Activated naive CD4-positive, alpha-beta T cell treated with anti-CD3 and anti-CD28 coated beads, Interleukin-2, amount 10 ng/mL, durations not matched to agents 7 days and 5 days (primary cell): ENCODE data around the gene C19orf44.
"Not testable (repeated sequence)": the region's sequence is repeated elsewhere in the genome, so short reads cannot be mapped to it uniquely, and the experiment has no call there.

Experiments used
- CTCF ChIA-PET: fragments of 350-600 bp; sonication (Branson Sonifier 250); formaldehyde crosslinking; loops from one replicate; lab custom pipeline; 2021; ENCODE audit warnings: antibody characterized with exemption; lab: Charles Lee
- DNase-seq: peaks from one replicate; pipeline ENCODE4 v3.0.0-alpha.2; 2020
- H3K27ac Mint-ChIP-seq: one replicate; pipeline ENCODE4 v1.8.0; 2021; ENCODE audit warnings: mild to moderate bottlenecking, moderate library complexity, mixed read lengths
- H3K27me3 Mint-ChIP-seq: one replicate; pipeline ENCODE4 v1.8.0; 2021; ENCODE audit warnings: mild to moderate bottlenecking, mixed read lengths
- H3K36me3 Mint-ChIP-seq: one replicate; pipeline ENCODE4 v1.8.0; 2021; ENCODE audit warnings: mixed read lengths
- H3K4me1 Mint-ChIP-seq: one replicate; pipeline ENCODE4 v1.8.0; 2021; ENCODE audit warnings: mixed read lengths
- H3K4me3 Mint-ChIP-seq: one replicate; pipeline ENCODE4 v1.8.0; 2021; ENCODE audit warnings: mild to moderate bottlenecking, moderate library complexity, mixed read lengths
- H3K9me3 Mint-ChIP-seq: one replicate; pipeline ENCODE4 v1.8.0; 2021; ENCODE audit warnings: mixed read lengths

Gene C19orf44

GRCh38 chr19:16544473-16545231 lies 48.5 kb downstream of the C19orf44 start:
- no peaks in the 10 kb centered on the region for H3K27me3 Mint-ChIP-seq
- CTCF ChIA-PET = no interaction called here

DNA sequence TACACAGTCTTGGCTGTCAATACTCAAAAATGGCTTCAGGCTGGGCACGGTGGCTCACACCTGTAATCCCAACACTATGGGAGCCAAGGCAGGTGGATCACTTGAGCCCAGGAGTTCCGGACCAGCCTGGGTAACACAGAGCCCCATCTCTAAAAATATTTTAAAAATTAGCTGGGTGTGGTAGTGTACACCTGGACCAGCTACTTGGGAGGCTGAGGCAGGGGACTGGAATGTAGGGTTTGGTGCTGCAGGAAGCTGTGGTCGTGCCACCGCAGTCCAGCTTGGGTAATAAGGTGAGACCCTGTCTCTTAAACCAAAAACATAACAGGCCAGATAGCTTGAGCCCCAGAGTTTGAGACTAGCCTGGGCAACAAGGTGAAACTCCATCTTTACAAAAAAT lies 52.8 kb downstream of the C19orf44 start:
- CTCF ChIA-PET = no interaction called here
- Mint-ChIP-seq H3K27ac (no peak overlapping the region), H3K4me1 (peaks cover 18% of the 10 kb centered on the region), H3K4me3 (no peak overlapping the region), H3K27me3 (no peaks in the 10 kb centered on the region), H3K9me3 (no peaks in the 10 kb centered on the region), H3K36me3 (peaks cover 27% of the 10 kb centered on the region)
- no peak for DNase-seq

More at GRCh38 chr19:16544473-16545231, 48.5 kb downstream of the C19orf44 start:
- DNase-seq = no peak
- peaks cover 42% of the 10 kb centered on the region for H3K4me1 Mint-ChIP-seq
- peak overlapping the region; percentile 1 for H3K4me3 Mint-ChIP-seq
- H3K36me3 Mint-ChIP-seq = peaks cover 19% of the 10 kb centered on the region
- no peak overlapping the region for H3K27ac Mint-ChIP-seq
- H3K9me3 Mint-ChIP-seq = no peaks in the 10 kb centered on the region

GRCh38 chr19:16551902-16552301 lies 55.7 kb downstream of the C19orf44 start:
- H3K9me3 Mint-ChIP-seq, H3K27ac Mint-ChIP-seq, H3K27me3 Mint-ChIP-seq, CTCF ChIA-PET, H3K4me3 Mint-ChIP-seq, DNase-seq: not testable (repeated sequence)
- Mint-ChIP-seq H3K36me3 (peaks cover 30% of the 10 kb centered on the region), H3K4me1 (peaks cover 16% of the 10 kb centered on the region)

DNA sequence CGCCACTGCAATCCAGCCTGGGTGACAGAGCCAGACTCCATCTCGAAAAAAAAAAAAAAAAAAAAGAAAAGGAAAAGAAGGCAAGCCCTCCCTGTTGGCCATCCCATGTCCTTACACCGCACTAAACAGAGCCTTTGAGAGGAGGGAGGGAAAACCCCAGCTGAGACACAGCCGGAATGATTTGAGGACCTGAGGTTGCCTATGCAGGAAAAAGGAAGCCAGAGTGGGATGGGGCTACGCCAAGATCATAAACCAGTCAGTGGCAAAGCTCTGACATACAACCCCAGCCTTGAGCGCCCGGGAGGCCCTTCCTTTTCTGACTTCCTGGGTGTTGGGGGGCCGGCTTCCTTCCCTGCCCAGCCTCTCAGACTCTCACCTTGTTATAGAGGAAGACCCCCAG lies 58.6 kb downstream of the C19orf44 start:
- no peaks in the 10 kb centered on the region for H3K9me3 Mint-ChIP-seq
- no peak for DNase-seq
- peaks cover 38% of the 10 kb centered on the region for H3K36me3 Mint-ChIP-seq
- peaks cover 14% of the 10 kb centered on the region for H3K4me1 Mint-ChIP-seq
- H3K27me3 Mint-ChIP-seq = no peaks in the 10 kb centered on the region
- no peak overlapping the region for H3K4me3 Mint-ChIP-seq
- H3K27ac Mint-ChIP-seq = no peak overlapping the region
- CTCF ChIA-PET = no interaction called here

GRCh38 chr19:16559780-16560276 lies 63.6 kb downstream of the C19orf44 start:
- peaks cover 21% of the 10 kb centered on the region for H3K4me1 Mint-ChIP-seq
- CTCF ChIA-PET = no interaction called here
- H3K27ac Mint-ChIP-seq = no peak overlapping the region
- H3K9me3 Mint-ChIP-seq = no peaks in the 10 kb centered on the region
- H3K4me3 Mint-ChIP-seq = no peak overlapping the region
- H3K27me3 Mint-ChIP-seq = no peaks in the 10 kb centered on the region
- no peak for DNase-seq
- peaks cover 50% of the 10 kb centered on the region for H3K36me3 Mint-ChIP-seq

DNA sequence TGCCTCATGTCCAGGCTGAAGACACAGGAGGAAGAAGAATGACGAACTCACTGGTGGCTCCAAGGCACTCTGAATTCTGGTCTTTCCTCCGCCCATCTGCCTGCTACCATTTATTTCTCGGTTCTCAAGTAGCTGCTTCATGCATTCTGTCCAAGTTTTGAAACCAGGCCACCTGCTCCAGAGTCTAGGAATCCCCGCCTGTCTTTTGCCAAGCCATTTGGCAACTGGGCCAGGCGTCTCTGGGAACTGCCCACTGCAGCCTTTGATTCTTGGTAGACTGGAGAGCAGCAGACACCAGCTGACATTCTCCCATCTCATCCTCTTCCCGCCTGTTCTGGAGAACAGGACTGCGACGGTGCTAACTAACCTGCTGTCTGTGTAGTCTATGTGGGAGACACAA lies 65.2 kb downstream of the C19orf44 start:
- Mint-ChIP-seq H3K27me3 (no peaks in the 10 kb centered on the region), H3K9me3 (peaks cover 1% of the 10 kb centered on the region), H3K4me3 (no peak overlapping the region), H3K4me1 (peaks cover 26% of the 10 kb centered on the region), H3K27ac (no peak overlapping the region), H3K36me3 (peaks cover 54% of the 10 kb centered on the region)
- no peak for DNase-seq
- CTCF ChIA-PET = interaction anchor here (1.4 kb wide), 1 partner anchor 23 kb away, joined by 7 read pairs; no protein-coding TSS in a partner anchor

DNA sequence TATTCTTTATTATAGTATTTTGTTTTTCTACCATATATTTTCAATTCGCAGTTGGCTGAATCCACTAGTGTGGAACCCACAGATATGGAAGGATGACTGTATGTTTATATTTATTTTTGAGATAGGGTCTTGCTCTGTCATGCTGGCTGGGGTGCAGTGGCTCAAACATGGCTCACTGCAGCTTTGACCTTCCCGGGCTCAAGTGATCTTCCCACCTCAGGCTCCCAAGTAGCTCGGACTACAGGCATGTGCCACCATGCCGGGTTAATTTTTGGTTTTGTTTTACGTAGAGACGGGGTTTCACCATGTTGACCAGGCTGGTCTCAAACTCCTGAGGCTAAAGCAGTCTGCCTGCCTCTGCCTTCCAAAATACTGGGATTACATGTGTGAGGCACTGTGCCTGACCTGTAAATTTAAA lies 66.4 kb downstream of the C19orf44 start:
- Mint-ChIP-seq H3K4me1 (peaks cover 35% of the 10 kb centered on the region), H3K9me3 (peaks cover 2% of the 10 kb centered on the region), H3K27ac (no peak overlapping the region), H3K36me3 (peaks cover 59% of the 10 kb centered on the region), H3K27me3 (no peaks in the 10 kb centered on the region), H3K4me3 (no peak overlapping the region)
- no peak for DNase-seq
- CTCF ChIA-PET = interaction anchor here (0.6 to 1.4 kb wide), 3 partner anchors 22 to 1205 kb away, joined by 3 to 7 read pairs (median 3); no protein-coding TSS in a partner anchor

DNA sequence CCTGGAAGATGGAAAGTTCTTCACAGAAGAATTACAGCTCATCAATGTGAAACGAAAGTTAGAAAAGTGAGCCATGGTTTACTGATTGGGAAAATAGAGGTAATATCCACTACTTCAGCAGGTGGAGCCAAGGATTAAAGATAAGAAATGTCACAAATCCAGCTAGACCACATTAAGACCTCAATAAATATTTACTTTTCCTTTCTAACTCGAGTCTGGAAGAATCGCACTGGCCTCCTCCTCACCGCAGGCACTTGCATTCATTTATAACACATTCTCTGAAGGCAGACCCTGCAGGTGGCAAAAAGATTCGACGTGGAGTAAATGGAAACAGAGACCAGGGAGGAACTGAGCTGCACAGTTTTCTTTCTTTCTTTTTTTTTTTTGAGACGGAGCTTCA lies 68.6 kb downstream of the C19orf44 start:
- Mint-ChIP-seq H3K27ac (peak overlapping the region; percentile 78), H3K36me3 (peaks cover 68% of the 10 kb centered on the region), H3K27me3 (no peaks in the 10 kb centered on the region), H3K9me3 (peaks cover 2% of the 10 kb centered on the region), H3K4me1 (peaks cover 50% of the 10 kb centered on the region), H3K4me3 (no peak overlapping the region)
- DNase-seq = no peak
- CTCF ChIA-PET = no interaction called here

GRCh38 chr19:16566161-16566560 lies 70.0 kb downstream of the C19orf44 start:
- Mint-ChIP-seq H3K27ac (peak overlapping the region; percentile 99), H3K27me3 (no peaks in the 10 kb centered on the region), H3K4me3 (peak overlapping the region; percentile 68), H3K36me3 (peaks cover 66% of the 10 kb centered on the region), H3K9me3 (peaks cover 2% of the 10 kb centered on the region), H3K4me1 (peaks cover 61% of the 10 kb centered on the region)
- DNase-seq = peak; percentile 93
- CTCF ChIA-PET = interaction anchor here (1.0 kb wide), 2 partner anchors 19 to 23 kb away, joined by 3 to 4 read pairs; no protein-coding TSS in a partner anchor

GRCh38 chr19:16566702-16567101 lies 70.5 kb downstream of the C19orf44 start:
- DNase-seq = no peak
- peaks cover 65% of the 10 kb centered on the region for H3K36me3 Mint-ChIP-seq
- CTCF ChIA-PET = interaction anchor here (1.0 to 1.5 kb wide), 3 partner anchors 18 to 61 kb away, joined by 3 to 4 read pairs (median 4); partner anchors contain the start of gene MED26
- H3K4me1 Mint-ChIP-seq = peaks cover 65% of the 10 kb centered on the region
- H3K4me3 Mint-ChIP-seq = peak overlapping the region; percentile 68
- H3K27me3 Mint-ChIP-seq = no peaks in the 10 kb centered on the region
- H3K9me3 Mint-ChIP-seq = peaks cover 2% of the 10 kb centered on the region
- H3K27ac Mint-ChIP-seq = peak overlapping the region; percentile 99

DNA sequence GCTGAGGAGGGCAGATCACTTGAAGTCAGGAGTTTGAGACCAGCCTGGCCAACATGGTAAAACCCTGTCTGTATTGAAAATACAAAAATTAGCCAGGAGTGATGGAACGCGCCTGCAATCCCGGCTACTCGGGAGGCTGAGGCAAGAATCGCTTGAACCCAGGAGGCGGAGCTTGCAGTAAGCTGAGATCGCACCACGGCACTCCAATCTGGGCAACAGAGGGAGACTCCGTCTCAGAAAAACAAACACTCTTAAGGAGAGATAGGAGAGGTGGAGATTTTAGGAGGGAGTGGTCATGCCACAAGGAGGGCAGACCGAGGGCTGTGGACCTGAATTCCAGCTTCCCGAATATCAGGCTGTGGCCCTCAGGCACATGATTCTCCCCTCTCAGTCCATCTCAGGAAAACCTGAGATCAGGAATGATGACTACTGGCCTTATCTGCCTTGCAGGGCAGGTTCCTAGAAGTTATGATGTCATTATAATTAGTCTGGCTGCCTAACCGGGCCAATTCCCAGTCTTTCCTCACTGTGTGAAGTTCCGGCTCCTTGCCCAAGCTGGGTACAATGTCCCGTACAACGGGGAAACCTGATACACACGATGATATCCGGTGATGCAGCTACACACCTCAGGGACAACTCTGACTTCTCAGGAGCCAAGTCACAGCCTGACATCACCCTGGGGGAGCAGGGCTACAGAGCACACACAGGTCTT lies 73.6 kb downstream of the C19orf44 start:
- Mint-ChIP-seq H3K27ac (no peak overlapping the region), H3K4me3 (peak overlapping the region; percentile 32), H3K36me3 (peaks cover 60% of the 10 kb centered on the region), H3K4me1 (peaks cover 76% of the 10 kb centered on the region), H3K27me3 (no peaks in the 10 kb centered on the region), H3K9me3 (peaks cover 2% of the 10 kb centered on the region)
- CTCF ChIA-PET = interaction anchor here (1.3 kb wide), 2 partner anchors 16 to 18 kb away, joined by 3 to 4 read pairs; no protein-coding TSS in a partner anchor
- no peak for DNase-seq
